Measurements from ENCODE around the gene PDCD6IP. TPM values are rescaled to one million over a fixed set of nuclear protein-coding genes. Genes with fewer than 3 reads are reported as not detected.
A peak's percentile ranks its signal among the peaks of the same experiment; 100 is the strongest.

The PDCD6IP gene
- total and polyA plus RNA-seq, 2 of the 13 experiments (the other 11 are each of a cell fraction or from before 2014, with no cell fraction given): 62.5 to 85.6 TPM

DNA sequence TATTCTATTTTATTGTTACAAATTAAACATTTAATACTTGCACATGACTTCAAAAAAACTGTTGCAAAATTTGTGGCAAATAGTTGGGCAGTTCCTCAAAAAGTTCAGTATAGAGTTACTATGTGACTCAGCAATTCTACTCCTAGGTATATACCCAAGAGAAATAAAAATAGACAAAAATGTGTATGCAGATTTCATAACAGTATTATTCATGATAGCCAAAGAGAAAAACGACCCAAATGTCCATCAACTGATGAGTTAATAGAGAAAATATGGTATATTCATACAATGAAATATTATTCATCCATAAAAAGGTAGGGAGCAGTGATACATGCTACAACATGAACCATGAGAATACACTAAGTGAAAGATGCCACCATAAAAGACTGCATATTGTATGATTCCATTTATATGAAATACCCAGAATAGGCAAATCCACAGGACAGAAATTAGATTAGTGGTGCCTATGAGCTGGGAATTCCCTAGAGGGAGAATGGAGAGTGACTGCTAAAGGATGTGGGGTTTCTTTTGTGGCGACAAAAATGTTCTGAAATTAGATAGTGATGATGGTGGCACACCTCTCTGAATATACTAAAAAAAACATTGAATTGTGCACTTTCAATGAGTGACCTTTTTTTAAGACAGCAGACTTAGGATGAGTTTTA lies 48.8 kb upstream of the PDCD6IP start:
- in situ Hi-C loops (cut with HindIII; ENCODE audit: extremely low pct_ligation_motif_present, low pct_unique_long_range_greater_than_20kb): no loop called here
- ATAC-seq: no peak
- FAIRE-seq: no peak
- Histone ChIP-seq H3K27ac (ENCODE audit: extremely low read length, insufficient read depth, low read length) (no peak overlapping the region), H3K4me2 (ENCODE audit: low read depth, low read length) (no peak overlapping the region), H3K79me2 (ENCODE audit: insufficient read depth, low read length) (no peaks in the 10 kb centered on the region), H3K4me3 (replicated peaks in 1 of 3; ENCODE audit: insufficient read depth in 1 of 3, low read depth in 2 of 3, low read length in 3 of 3) (no peak overlapping the region), H3K9ac (ENCODE audit: insufficient read depth, low read depth, low read length) (no peak overlapping the region), H3K4me1 (ENCODE audit: insufficient read depth, low read length) (peaks cover 12% of the 10 kb centered on the region), H3K27me3 (ENCODE audit: control insufficient read depth in 1 of 2, insufficient read depth in 2 of 2, low read length in 2 of 2) (no peaks in the 10 kb centered on the region), H2AFZ (ENCODE audit: low read length) (no peak overlapping the region), H3K9me3 (ENCODE audit: low read length) (peaks cover 10% of the 10 kb centered on the region; the same call in 1 of the 2 replicates), H4K20me1 (ENCODE audit: insufficient read depth, low read length) (no peaks in the 10 kb centered on the region), H3K36me3 (replicated peaks in 1 of 2; ENCODE audit: control insufficient read depth in 1 of 2, insufficient read depth in 2 of 2, low read length in 2 of 2) (no peaks in the 10 kb centered on the region)
- peak in 1 of 2 experiments; percentile 31; a peak in 2 of 4 replicates for TF ChIP-seq MAFK (conservative IDR thresholded peaks at IDR 0.05 in 1 of 2, IDR thresholded peaks at IDR 0.05 in 1 of 2; ENCODE audit: low read length in 2 of 2)
- TF ChIP-seq TRIM24 (CRISPR knock-in tag; IDR thresholded peaks at IDR 0.05): no peak
- TF ChIP-seq NFE2L2 (IDR thresholded peaks at IDR 0.05; ENCODE audit: low read length): peak; percentile 75; the same call in 1 of the 2 replicates
- WGBS (ENCODE audit: low lambda C conversion rate): 46% methylated on average over 2 of the region's 2 CpGs
- intact Hi-C loops (cut with micrococcal nuclease; ENCODE audit: unreplicated experiment): no loop called here
- DNase-seq (ENCODE audit: low spot score): no peak
- ChIA-PET CTCF (ENCODE audit: low intra/inter-chr PET ratio, low total read pairs) (no interaction called here), POLR2A (no interaction called here)
- no TSS peak for BruUV-seq (replicated peaks)

DNA sequence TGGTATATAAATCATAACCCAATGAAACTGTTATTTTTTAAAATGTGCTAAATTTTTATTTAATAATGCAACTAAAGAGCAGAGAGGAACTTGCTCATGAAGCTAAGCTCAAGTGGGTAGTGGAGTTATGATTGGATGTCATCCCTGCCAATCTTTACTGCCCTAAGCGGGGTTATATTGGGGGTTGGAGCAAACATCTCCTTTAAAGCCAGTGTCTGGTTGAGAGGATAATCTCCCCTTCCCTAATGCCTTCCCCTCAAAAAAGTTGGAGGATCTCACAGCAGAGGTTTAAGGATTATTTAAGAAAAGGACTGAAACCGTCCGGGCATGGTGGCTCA lies 48.2 kb upstream of the PDCD6IP start:
- no peaks in the 10 kb centered on the region for H4K20me1 ChIP-seq (ENCODE audit: insufficient read depth, low read length)
- no peak for TF ChIP-seq MAZ (IDR thresholded peaks at IDR 0.05; ENCODE audit: borderline replicate concordance, low read depth, low read length)
- no peak for TF ChIP-seq MAZ (CRISPR knock-in tag; IDR thresholded peaks at IDR 0.05; ENCODE audit: low read depth)
- TF ChIP-seq PTBP1 (IDR thresholded peaks at IDR 0.05; ENCODE audit: low read depth, low read length, poor library complexity, severe bottlenecking): no peak
- TF ChIP-seq, protein P1, sequence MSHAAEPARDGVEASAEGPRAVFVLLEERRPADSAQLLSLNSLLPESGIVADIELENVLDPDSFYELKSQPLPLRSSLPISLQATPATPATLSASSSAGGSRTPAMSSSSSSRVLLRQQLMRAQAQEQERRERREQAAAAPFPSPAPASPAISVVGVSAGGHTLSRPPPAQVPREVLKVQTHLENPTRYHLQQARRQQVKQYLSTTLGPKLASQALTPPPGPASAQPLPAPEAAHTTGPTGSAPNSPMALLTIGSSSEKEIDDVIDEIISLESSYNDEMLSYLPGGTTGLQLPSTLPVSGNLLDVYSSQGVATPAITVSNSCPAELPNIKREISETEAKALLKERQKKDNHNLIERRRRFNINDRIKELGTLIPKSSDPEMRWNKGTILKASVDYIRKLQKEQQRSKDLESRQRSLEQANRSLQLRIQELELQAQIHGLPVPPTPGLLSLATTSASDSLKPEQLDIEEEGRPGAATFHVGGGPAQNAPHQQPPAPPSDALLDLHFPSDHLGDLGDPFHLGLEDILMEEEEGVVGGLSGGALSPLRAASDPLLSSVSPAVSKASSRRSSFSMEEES (CRISPR knock-in tag; IDR thresholded peaks at IDR 0.05): no peak
- TF ChIP-seq, protein P2, sequence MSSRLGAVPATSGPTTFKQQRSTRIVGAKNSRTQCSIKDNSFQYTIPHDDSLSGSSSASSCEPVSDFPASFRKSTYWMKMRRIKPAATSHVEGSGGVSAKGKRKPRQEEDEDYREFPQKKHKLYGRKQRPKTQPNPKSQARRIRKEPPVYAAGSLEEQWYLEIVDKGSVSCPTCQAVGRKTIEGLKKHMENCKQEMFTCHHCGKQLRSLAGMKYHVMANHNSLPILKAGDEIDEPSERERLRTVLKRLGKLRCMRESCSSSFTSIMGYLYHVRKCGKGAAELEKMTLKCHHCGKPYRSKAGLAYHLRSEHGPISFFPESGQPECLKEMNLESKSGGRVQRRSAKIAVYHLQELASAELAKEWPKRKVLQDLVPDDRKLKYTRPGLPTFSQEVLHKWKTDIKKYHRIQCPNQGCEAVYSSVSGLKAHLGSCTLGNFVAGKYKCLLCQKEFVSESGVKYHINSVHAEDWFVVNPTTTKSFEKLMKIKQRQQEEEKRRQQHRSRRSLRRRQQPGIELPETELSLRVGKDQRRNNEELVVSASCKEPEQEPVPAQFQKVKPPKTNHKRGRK (CRISPR knock-in tag; IDR thresholded peaks at IDR 0.05): no peak
- TF ChIP-seq, protein P3, sequence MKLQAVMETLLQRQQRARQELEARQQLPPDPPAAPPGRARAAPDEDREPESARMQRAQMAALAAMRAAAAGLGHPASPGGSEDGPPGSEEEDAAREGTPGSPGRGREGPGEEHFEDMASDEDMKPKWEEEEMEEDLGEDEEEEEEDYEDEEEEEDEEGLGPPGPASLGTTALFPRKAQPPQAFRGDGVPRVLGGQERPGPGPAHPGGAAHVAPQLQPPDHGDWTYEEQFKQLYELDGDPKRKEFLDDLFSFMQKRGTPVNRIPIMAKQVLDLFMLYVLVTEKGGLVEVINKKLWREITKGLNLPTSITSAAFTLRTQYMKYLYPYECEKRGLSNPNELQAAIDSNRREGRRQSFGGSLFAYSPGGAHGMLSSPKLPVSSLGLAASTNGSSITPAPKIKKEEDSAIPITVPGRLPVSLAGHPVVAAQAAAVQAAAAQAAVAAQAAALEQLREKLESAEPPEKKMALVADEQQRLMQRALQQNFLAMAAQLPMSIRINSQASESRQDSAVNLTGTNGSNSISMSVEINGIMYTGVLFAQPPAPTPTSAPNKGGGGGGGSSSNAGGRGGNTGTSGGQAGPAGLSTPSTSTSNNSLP (IDR thresholded peaks at IDR 0.05; ENCODE audit: low read depth, low read length): no peak
- TF ChIP-seq DPF2 (CRISPR knock-in tag; IDR thresholded peaks at IDR 0.05; ENCODE audit: borderline replicate concordance, low read depth): no peak
- no peak for FAIRE-seq
- no peak overlapping the region for H2AFZ ChIP-seq (ENCODE audit: low read length)
- no peak overlapping the region for H3K27ac ChIP-seq (ENCODE audit: extremely low read length, insufficient read depth, low read length)
- H3K9ac ChIP-seq (ENCODE audit: insufficient read depth, low read depth, low read length): no peak overlapping the region
- no peak for DNase-seq (ENCODE audit: low spot score)
- ATAC-seq: no peak
- ChIA-PET POLR2A (no interaction called here), CTCF (ENCODE audit: low intra/inter-chr PET ratio, low total read pairs) (no interaction called here)
- BruUV-seq (replicated peaks): no TSS peak
- intact Hi-C loops (cut with micrococcal nuclease; ENCODE audit: unreplicated experiment): no loop called here
- no peaks in the 10 kb centered on the region for H3K36me3 ChIP-seq (replicated peaks in 1 of 2; ENCODE audit: control insufficient read depth in 1 of 2, insufficient read depth in 2 of 2, low read length in 2 of 2)
- in situ Hi-C loops (cut with HindIII; ENCODE audit: extremely low pct_ligation_motif_present, low pct_unique_long_range_greater_than_20kb): no loop called here
- H3K9me3 ChIP-seq (ENCODE audit: low read length): peaks cover 14% of the 10 kb centered on the region; the same call in 1 of the 2 replicates
- no peaks in the 10 kb centered on the region for H3K27me3 ChIP-seq (ENCODE audit: control insufficient read depth in 1 of 2, insufficient read depth in 2 of 2, low read length in 2 of 2)
- H3K4me2 ChIP-seq (ENCODE audit: low read depth, low read length): no peak overlapping the region
- H3K4me3 ChIP-seq (replicated peaks in 1 of 3; ENCODE audit: insufficient read depth in 1 of 3, low read depth in 2 of 3, low read length in 3 of 3): no peak overlapping the region
- H3K79me2 ChIP-seq (ENCODE audit: insufficient read depth, low read length): no peaks in the 10 kb centered on the region
- 45% methylated on average over 3 of the region's 3 CpGs for WGBS (ENCODE audit: low lambda C conversion rate)
- peaks cover 12% of the 10 kb centered on the region for H3K4me1 ChIP-seq (ENCODE audit: insufficient read depth, low read length)
